NCI-H2081 treated with DMSO at 0.1 percent for 48 hours (cell line): ENCODE measurements around the gene DLK1.

ENCODE experiments used
- DNase-seq: peaks from one replicate; lab custom pipeline; 2025; lab: John Stamatoyannopoulos, UW

The DLK1 gene

GRCh38 chr14:100693877-100694578, 32.7 kb upstream of the DLK1 start:
- DNase-seq, result no peak

- DNase-seq, result no peak
These were observed 31.9 kb upstream of the DLK1 start for GRCh38 chr14:100694579-100695422.

GRCh38 chr14:100695423-100695738, 31.3 kb upstream of the DLK1 start:
- no peak for DNase-seq

GRCh38 chr14:100696008-100696407, 30.7 kb upstream of the DLK1 start:
- DNase-seq, result no peak

- DNase-seq, result no peak
These were observed 30.1 kb upstream of the DLK1 start for GRCh38 chr14:100696590-100696989.

- no peak for DNase-seq
These were observed 28.6 kb upstream of the DLK1 start for GRCh38 chr14:100698066-100698465.

- DNase-seq, result no peak
These were observed 27.8 kb upstream of the DLK1 start for GRCh38 chr14:100698666-100699448.

- no peak for DNase-seq
These were observed 25.4 kb upstream of the DLK1 start for GRCh38 chr14:100701314-100701713.

- no peak for DNase-seq
These were observed 24.1 kb upstream of the DLK1 start for GRCh38 chr14:100702590-100702989.

GRCh38 chr14:100703386-100704220, 23.1 kb upstream of the DLK1 start:
- no peak for DNase-seq

GRCh38 chr14:100706200-100706599, 20.5 kb upstream of the DLK1 start:
- no peak for DNase-seq

GRCh38 chr14:100706860-100707259, 19.8 kb upstream of the DLK1 start:
- DNase-seq, result no peak

- no peak for DNase-seq
These were observed 18.0 kb upstream of the DLK1 start for GRCh38 chr14:100708425-100709288.

- DNase-seq, result no peak
These were observed 17.1 kb upstream of the DLK1 start for GRCh38 chr14:100709289-100710284.

- DNase-seq, result no peak
These were observed 16.3 kb upstream of the DLK1 start for GRCh38 chr14:100710391-100710790.

- DNase-seq, result no peak
These were observed 15.7 kb upstream of the DLK1 start for GRCh38 chr14:100710826-100711462.

GRCh38 chr14:100711493-100711892, 15.2 kb upstream of the DLK1 start:
- DNase-seq, result no peak

GRCh38 chr14:100712490-100712889, 14.2 kb upstream of the DLK1 start:
- no peak for DNase-seq

- no peak for DNase-seq
These were observed 13.0 kb upstream of the DLK1 start for GRCh38 chr14:100713705-100714104.
